ENCODE results near the gene TAAR8.

DNA sequence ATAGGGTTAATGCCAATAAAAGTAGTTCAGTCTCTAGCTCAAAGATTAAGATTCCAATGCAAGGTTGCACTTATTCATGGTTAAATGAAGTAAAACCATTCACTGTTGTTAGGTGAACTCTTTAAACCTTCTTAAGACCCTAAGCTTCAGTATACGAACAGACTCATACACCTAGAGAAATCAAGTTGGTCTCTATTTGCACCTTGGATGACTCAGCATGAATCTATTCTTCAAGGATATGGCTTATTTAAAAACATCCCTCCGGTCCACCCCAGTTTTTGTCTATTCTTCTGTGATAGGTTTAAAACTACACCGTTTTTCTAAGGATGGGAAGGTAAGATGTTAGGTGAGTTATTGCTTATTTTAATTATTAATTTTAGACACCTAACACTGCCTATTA, 15.3 kb upstream of the TAAR8 start:
- TF ChIP-seq, protein P1, sequence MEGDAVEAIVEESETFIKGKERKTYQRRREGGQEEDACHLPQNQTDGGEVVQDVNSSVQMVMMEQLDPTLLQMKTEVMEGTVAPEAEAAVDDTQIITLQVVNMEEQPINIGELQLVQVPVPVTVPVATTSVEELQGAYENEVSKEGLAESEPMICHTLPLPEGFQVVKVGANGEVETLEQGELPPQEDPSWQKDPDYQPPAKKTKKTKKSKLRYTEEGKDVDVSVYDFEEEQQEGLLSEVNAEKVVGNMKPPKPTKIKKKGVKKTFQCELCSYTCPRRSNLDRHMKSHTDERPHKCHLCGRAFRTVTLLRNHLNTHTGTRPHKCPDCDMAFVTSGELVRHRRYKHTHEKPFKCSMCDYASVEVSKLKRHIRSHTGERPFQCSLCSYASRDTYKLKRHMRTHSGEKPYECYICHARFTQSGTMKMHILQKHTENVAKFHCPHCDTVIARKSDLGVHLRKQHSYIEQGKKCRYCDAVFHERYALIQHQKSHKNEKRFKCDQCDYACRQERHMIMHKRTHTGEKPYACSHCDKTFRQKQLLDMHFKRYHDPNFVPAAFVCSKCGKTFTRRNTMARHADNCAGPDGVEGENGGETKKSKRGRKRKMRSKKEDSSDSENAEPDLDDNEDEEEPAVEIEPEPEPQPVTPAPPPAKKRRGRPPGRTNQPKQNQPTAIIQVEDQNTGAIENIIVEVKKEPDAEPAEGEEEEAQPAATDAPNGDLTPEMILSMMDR (IDR thresholded peaks at IDR 0.05; ENCODE audit: low read length), result no peak
- TF ChIP-seq EZH2 (IDR thresholded peaks at IDR 0.05; ENCODE audit: borderline replicate concordance, low read length), result no peak
